ENCODE measurements around the gene HRAS.

The HRAS gene

DNA sequence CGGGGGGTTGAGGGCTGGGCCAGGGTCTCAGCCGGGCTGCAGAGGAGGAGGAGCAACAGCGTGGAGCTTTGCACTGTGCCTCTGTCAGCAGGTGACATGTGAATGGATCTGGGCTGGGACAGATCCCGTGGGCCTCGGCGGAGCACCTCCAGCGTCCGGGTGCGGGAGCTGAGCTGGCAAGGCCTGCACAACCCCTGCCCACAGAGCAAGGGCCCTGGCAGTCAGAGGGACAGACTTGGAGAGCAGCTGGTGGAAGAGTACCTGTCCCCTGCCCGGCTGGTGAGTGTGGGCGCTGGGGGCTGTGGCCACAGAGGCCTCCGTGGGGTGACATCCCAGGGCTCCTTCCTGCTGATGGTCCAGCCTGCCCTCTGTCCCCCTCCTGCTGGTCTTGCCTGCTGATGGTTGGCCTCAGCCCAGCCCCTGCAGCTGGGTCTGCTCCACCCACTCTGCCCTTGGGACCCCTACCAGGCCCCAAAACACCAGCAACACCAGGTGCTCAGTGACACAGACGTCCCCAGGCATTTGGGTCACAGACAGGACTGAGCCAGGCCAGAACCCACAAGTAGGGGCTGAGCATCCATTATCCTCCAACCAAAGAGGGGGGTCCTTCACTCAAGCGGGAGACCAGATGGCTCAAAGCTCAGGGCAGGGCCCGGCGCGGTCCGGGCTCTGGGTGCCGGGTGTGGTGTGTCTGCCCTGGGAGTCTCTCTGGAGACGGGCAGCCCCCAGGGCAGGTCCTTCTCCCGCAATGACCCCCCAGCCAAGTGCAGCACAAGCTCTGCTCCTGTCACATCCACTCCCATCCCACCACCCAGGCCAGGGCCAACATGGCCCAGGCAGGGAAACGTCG is 5.4 kb upstream of the HRAS start:
- POLR2A ChIA-PET, result no interaction called here
- CTCF ChIA-PET, result interaction anchor here (1.6 kb wide), 1 partner anchor 14 kb away, joined by 5 read pairs; no protein-coding TSS in a partner anchor
- H3K4me3 ChIP-seq (ENCODE audit: low read depth, low read length), result no peak overlapping the region
- TF ChIP-seq, protein P1, sequence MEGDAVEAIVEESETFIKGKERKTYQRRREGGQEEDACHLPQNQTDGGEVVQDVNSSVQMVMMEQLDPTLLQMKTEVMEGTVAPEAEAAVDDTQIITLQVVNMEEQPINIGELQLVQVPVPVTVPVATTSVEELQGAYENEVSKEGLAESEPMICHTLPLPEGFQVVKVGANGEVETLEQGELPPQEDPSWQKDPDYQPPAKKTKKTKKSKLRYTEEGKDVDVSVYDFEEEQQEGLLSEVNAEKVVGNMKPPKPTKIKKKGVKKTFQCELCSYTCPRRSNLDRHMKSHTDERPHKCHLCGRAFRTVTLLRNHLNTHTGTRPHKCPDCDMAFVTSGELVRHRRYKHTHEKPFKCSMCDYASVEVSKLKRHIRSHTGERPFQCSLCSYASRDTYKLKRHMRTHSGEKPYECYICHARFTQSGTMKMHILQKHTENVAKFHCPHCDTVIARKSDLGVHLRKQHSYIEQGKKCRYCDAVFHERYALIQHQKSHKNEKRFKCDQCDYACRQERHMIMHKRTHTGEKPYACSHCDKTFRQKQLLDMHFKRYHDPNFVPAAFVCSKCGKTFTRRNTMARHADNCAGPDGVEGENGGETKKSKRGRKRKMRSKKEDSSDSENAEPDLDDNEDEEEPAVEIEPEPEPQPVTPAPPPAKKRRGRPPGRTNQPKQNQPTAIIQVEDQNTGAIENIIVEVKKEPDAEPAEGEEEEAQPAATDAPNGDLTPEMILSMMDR (IDR thresholded peaks at IDR 0.05; ENCODE audit: insufficient read depth, low read length, missing control alignments), result no peak
- DNase-seq (ENCODE audit: low read depth, low spot score), result no peak

DNA sequence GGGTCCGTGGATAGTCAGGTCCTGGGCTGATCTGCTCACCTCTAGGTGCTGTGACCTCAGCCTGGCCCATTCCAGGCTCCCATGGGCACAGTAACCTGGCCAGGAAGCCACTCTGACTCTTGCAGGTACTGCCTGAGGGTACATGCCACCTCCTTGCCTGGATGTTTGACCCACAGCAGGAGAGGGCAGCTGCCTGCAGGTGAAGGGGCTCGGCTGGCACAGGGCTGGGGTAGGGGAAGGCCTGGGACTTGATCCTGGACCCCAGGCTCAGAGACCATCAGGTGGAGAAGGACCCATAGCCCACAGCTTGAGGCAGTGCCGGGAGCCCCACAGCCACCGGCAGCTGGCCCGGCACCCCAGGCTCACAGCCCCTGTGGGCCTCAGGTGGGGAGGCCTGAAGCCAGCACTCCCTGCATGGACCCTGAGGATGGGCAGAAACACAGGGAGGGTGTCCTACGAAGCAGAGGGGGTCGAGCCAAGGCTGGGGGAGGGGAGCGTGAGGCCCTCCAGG is 4.7 kb upstream of the HRAS start:
- POLR2A ChIA-PET, result no interaction called here
- TF ChIP-seq, protein P1 (IDR thresholded peaks at IDR 0.05; ENCODE audit: insufficient read depth, low read length, missing control alignments), result no peak
- DNase-seq (ENCODE audit: low read depth, low spot score), result no peak
- CTCF ChIA-PET, result interaction anchor here (1.6 kb wide), 1 partner anchor 15 kb away, joined by 5 read pairs; no protein-coding TSS in a partner anchor
- H3K4me3 ChIP-seq (ENCODE audit: low read depth, low read length), result no peak overlapping the region

DNA sequence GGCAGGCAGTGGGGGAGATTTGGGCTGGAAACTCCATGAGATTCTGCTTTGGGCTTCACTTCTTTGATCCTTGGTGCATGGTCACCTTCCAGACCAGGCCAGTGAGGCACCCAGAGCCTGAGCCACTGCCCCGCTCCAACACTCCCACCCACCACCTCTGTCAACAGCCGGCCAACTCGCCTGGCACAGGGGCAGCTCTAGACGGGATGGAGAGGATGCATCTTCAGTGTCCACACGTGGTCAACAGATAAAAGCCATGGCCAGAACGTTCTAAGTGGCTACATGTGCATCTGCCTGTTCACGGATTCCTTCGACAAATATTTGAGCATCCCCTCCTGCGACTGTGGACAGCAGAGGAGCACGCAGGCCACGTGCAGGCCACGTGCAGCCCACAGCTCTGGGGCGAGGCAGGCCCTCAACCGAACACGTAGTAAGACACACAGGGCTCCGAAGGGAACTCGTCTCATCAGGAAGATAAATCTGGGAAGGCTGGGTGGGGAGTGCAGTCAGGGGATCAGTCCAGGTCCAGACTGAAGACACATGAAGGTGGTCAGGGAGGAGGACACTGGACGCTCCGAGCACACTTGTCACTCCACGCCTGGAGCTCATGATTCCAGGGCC is 3.2 kb upstream of the HRAS start:
- TF ChIP-seq, protein P1 (IDR thresholded peaks at IDR 0.05; ENCODE audit: insufficient read depth, low read length, missing control alignments), result no peak
- no peak overlapping the region for H3K4me3 ChIP-seq (ENCODE audit: low read depth, low read length)
- ChIA-PET POLR2A (no interaction called here), CTCF (interaction anchor here (1.7 to 3.7 kb wide), 2 partner anchors 17 to 19 kb away, joined by 6 to 17 read pairs; no protein-coding TSS in a partner anchor)
- no peak for DNase-seq (ENCODE audit: low read depth, low spot score)

DNA sequence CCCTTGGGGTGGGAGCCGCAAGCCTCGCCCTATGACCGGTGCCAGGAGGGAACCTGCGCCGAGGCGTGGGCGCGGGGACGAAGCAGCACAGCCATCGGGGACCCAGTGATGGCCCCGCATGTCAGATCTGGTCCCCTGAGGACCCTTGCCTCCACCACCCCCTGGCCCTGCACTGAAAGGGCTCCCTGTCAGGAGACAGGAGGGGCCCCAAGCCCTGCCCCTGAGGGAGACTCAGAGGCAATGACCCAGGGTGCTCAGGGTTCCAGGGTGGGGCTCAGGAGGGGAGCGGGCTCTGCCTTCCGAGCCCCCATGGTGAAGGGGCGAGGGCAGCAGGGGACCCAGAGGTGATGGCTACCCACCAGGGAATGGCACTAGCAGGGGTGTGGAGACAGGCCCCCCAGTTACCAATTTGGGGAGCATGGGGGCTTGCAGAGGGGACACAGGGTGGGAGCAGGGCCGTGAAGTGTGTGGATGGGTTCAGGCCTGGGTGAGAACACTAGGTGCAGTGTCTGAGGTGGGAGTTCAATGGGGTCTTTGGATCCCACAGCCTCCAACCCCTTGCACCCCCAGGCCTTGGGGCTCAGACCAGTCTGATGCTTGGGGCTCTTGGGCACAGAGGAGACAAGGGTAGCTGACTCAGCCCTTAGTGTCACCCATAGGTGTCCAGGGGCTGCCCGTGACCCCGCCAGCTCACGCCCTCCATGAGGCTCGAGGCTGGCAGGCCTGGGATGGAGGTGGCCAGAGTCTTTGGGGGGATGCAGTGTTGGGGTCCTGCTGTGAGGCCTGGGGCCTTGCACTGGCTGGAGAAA is 2.5 kb upstream of the HRAS start:
- CTCF ChIA-PET, result interaction anchor here (1.7 to 3.7 kb wide), 3 partner anchors 14 to 19 kb away, joined by 5 to 17 read pairs (median 6); no protein-coding TSS in a partner anchor
- TF ChIP-seq, protein P1 (IDR thresholded peaks at IDR 0.05; ENCODE audit: insufficient read depth, low read length, missing control alignments), result no peak
- peak overlapping the region; percentile 49 for H3K4me3 ChIP-seq (ENCODE audit: low read depth, low read length)
- POLR2A ChIA-PET, result no interaction called here
- DNase-seq (ENCODE audit: low read depth, low spot score), result no peak

GRCh38 chr11:536841-537621 is 1.7 kb upstream of the HRAS start, which contains the start of gene LRRC56:
Gene LRRC56, plus strand, starts transcription at chr11:537527. Its CDS starts 3,158 bp downstream, at chr11:540685.
- CTCF ChIA-PET, result interaction anchor here (1.2 to 5.9 kb wide), 4 partner anchors 15 to 186 kb away, joined by 3 to 45 read pairs (median 11); no protein-coding TSS in a partner anchor
- TF ChIP-seq, protein P1 (IDR thresholded peaks at IDR 0.05; ENCODE audit: insufficient read depth, low read length, missing control alignments), result no peak
- H3K4me3 ChIP-seq (ENCODE audit: low read depth, low read length), result peak within 1 kb of the TSS; percentile 64
- no peak for DNase-seq (ENCODE audit: low read depth, low spot score)
- POLR2A ChIA-PET, result interaction anchor here (1.1 to 1.6 kb wide), 3 partner anchors 26 to 33 kb away, joined by 3 to 5 read pairs (median 4); no protein-coding TSS in a partner anchor

Data from AG04449 (cell line).